Peyer's patch (tissue), 4 donors: Measurements from ENCODE around the gene MRPL49.

Experiments used
- POLR2A ChIP-seq, 2 donors: fragments of 450-650 bp; IDR thresholded peaks; one replicate each; pipeline ENCODE4 v1.5.1; 2017; ENCODE audit warnings: antibody characterized with exemption in 2 of 2, mild to moderate bottlenecking in 2 of 2, moderate library complexity in 2 of 2
- TF ChIP-seq, protein P1 (sequence below), 6 experiments: fragments of 450-650 bp in 4 of 6; fragments of 200-600 bp in 2 of 6; sonication (generic) in 1 of 6; IDR thresholded peaks; one replicate each; pipeline ENCODE4 v1.5.1; 2017 to 2019; ENCODE audit warnings: antibody characterized with exemption in 6 of 6, mild to moderate bottlenecking in 3 of 6, moderate library complexity in 1 of 6

DNA sequence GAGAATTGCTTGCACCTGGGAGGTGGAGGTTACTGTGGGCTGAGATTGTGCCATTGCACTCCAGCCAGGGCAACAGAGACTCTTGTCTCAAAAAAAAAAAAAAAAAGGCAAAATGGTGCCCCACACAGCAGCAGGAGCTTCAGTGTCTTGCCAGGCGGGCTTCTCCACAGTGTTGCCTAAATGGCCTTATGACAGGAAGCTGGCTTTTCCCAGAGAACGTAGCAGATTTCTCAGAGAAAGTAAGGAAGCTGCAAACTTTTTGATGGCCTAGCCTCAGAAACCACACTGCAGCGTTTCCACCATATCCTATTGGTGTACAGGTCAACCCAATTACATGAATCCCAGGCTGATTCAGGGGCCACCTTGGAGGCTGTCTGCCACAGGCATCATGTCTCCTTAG is 35.2 kb downstream of the MRPL49 start:
- TF ChIP-seq, protein P1, sequence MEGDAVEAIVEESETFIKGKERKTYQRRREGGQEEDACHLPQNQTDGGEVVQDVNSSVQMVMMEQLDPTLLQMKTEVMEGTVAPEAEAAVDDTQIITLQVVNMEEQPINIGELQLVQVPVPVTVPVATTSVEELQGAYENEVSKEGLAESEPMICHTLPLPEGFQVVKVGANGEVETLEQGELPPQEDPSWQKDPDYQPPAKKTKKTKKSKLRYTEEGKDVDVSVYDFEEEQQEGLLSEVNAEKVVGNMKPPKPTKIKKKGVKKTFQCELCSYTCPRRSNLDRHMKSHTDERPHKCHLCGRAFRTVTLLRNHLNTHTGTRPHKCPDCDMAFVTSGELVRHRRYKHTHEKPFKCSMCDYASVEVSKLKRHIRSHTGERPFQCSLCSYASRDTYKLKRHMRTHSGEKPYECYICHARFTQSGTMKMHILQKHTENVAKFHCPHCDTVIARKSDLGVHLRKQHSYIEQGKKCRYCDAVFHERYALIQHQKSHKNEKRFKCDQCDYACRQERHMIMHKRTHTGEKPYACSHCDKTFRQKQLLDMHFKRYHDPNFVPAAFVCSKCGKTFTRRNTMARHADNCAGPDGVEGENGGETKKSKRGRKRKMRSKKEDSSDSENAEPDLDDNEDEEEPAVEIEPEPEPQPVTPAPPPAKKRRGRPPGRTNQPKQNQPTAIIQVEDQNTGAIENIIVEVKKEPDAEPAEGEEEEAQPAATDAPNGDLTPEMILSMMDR (IDR thresholded peaks at IDR 0.05), result no peak
- TF ChIP-seq POLR2A (IDR thresholded peaks at IDR 0.05), result no peak
